PFSK-1 (cell line): ENCODE measurements around the gene CREG1.

ENCODE experiments used
- POLR2AphosphoS5 ChIP-seq: IDR thresholded peaks from 2 replicates; pipeline ENCODE4 v1.6.1; 2012; ENCODE audit warnings: low read depth, mild to moderate bottlenecking, control low read depth, low read length, moderate library complexity
- SIN3A ChIP-seq: IDR thresholded peaks from 2 replicates; pipeline ENCODE4 v1.6.1; 2012; ENCODE audit warnings: mild to moderate bottlenecking, low read length, moderate library complexity, borderline replicate concordance; ENCODE audit not compliant: insufficient read depth
- TAF1 ChIP-seq: IDR thresholded peaks from 2 replicates; pipeline ENCODE4 v1.6.1; 2012; ENCODE audit warnings: low read length, control low read depth, borderline replicate concordance; ENCODE audit not compliant: insufficient read depth
- TF ChIP-seq, protein P1 (sequence below), 2 experiments: IDR thresholded peaks; 2 replicates each; pipeline versions ENCODE4 v1.6.1 to v1.8.0; 2011 to 2012; ENCODE audit warnings: low read depth in 2 of 2, low read length in 2 of 2, control low read depth in 1 of 2, inconsistent platforms in 1 of 2, mild to moderate bottlenecking in 1 of 2, moderate library complexity in 1 of 2; ENCODE audit not compliant: insufficient read depth in 1 of 2

DNA sequence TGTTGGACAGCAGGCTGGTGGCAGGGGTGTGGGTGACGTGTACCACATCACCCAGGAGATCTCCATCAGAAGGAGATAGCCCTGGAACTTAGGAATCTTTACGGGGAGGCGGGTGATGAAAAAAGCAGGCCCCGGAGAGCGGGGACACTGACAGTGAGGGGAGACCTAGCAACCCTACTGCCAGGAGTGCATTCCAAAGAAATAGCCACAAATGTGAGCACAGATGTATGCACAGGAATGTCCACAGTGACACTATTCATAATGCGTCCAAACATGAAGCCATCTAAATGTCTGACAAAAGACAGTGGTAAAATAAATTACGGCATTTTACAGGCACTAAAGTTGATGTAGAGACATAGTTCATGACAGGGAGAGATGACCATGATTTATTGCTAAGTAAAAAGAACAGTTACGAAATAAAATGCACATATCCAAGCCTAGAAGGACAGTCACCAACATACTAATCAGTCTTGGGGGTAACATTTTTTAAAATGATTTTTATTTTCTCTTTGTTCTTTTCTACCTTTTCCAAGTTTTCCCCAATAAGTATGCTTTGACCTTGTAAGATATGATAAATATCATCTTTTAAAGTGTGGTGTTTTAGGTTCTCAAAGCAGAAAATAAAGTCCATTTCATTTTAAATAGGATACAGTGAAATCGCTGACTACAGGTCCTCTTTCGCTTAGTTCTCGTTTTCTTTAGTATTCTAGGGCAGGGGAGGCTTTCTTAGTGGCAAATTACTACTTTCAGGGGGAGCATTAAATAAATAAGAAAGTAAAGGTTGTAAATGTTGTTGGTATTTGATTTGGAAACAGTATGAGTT lies 56.6 kb downstream of the CREG1 start:
- TF ChIP-seq, protein P1, sequence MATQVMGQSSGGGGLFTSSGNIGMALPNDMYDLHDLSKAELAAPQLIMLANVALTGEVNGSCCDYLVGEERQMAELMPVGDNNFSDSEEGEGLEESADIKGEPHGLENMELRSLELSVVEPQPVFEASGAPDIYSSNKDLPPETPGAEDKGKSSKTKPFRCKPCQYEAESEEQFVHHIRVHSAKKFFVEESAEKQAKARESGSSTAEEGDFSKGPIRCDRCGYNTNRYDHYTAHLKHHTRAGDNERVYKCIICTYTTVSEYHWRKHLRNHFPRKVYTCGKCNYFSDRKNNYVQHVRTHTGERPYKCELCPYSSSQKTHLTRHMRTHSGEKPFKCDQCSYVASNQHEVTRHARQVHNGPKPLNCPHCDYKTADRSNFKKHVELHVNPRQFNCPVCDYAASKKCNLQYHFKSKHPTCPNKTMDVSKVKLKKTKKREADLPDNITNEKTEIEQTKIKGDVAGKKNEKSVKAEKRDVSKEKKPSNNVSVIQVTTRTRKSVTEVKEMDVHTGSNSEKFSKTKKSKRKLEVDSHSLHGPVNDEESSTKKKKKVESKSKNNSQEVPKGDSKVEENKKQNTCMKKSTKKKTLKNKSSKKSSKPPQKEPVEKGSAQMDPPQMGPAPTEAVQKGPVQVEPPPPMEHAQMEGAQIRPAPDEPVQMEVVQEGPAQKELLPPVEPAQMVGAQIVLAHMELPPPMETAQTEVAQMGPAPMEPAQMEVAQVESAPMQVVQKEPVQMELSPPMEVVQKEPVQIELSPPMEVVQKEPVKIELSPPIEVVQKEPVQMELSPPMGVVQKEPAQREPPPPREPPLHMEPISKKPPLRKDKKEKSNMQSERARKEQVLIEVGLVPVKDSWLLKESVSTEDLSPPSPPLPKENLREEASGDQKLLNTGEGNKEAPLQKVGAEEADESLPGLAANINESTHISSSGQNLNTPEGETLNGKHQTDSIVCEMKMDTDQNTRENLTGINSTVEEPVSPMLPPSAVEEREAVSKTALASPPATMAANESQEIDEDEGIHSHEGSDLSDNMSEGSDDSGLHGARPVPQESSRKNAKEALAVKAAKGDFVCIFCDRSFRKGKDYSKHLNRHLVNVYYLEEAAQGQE (IDR thresholded peaks at IDR 0.05; ENCODE audit: insufficient read depth in 1 of 2, low read depth in 2 of 2, low read length in 2 of 2) = no peak
- no peak for TF ChIP-seq POLR2AphosphoS5
- TF ChIP-seq TAF1 = no peak
- no peak for TF ChIP-seq SIN3A
